Activated effector memory CD4-positive, alpha-beta T cell treated with Interleukin-2 at 50 U/mL for 16 hours (primary cell): ENCODE results near the gene RPL22.

Experiments used
- DNase-seq: peaks from one replicate; pipeline ENCODE4 v3.0.0-alpha.2; 2020

Gene RPL22

GRCh38 chr1:6200188-6200809, 904 bp upstream of the RPL22 start:
- DNase-seq: no peak

GRCh38 chr1:6198646-6199297, 623 bp downstream of the RPL22 start:
- no peak for DNase-seq

- no peak for DNase-seq
Measured at GRCh38 chr1:6197746-6198427, 1.5 kb downstream of the RPL22 start.

GRCh38 chr1:6191968-6192367, 7.4 kb downstream of the RPL22 start:
- DNase-seq: no peak

GRCh38 chr1:6188466-6188865, 10.9 kb downstream of the RPL22 start:
- no peak for DNase-seq

GRCh38 chr1:6185635-6186382, 13.6 kb downstream of the RPL22 start:
- DNase-seq: no peak

- no peak for DNase-seq
Measured at GRCh38 chr1:6185151-6185550, 14.2 kb downstream of the RPL22 start.

- DNase-seq: no peak
Measured at GRCh38 chr1:6184083-6184783, 15.2 kb downstream of the RPL22 start.

- no peak for DNase-seq
Measured at GRCh38 chr1:6183520-6183989, 15.8 kb downstream of the RPL22 start.

GRCh38 chr1:6181347-6181770, 18.0 kb downstream of the RPL22 start:
- DNase-seq: no peak

- DNase-seq: no peak
Measured at GRCh38 chr1:6180707-6181311, 18.6 kb downstream of the RPL22 start.

- DNase-seq: no peak
Measured at GRCh38 chr1:6180268-6180706, 19.1 kb downstream of the RPL22 start, which contains the start of gene CHD5. TSS of gene CHD5 (minus strand) at chr1:6180321. CDS start at chr1:6180023, 298 bp downstream.

GRCh38 chr1:6179564-6180175, 19.7 kb downstream of the RPL22 start:
- no peak for DNase-seq

GRCh38 chr1:6178751-6179563, 20.4 kb downstream of the RPL22 start:
- no peak for DNase-seq

- no peak for DNase-seq
Measured at GRCh38 chr1:6177681-6178380, 21.6 kb downstream of the RPL22 start.

GRCh38 chr1:6176779-6177178, 22.6 kb downstream of the RPL22 start:
- no peak for DNase-seq

- DNase-seq: no peak
Measured at GRCh38 chr1:6175411-6175828, 24.0 kb downstream of the RPL22 start.

- DNase-seq: no peak
Measured at GRCh38 chr1:6174621-6175410, 24.6 kb downstream of the RPL22 start.

- DNase-seq: no peak
Measured at GRCh38 chr1:6172549-6172948, 26.8 kb downstream of the RPL22 start.
